Head of caudate nucleus (tissue), 42 donors: ENCODE measurements around the gene DIP2C.
A peak's percentile ranks its signal among the peaks of the same experiment; 100 is the strongest.

Experiments
- DNase-seq, 42 donors: peaks; one replicate each; pipeline versions ENCODE4 v3.0.0 to v3.0.0-alpha.2; 2020 to 2021; ENCODE audit warnings: mixed read lengths in 7 of 42
- intact Hi-C: fragments of 100-400 bp; cut with DNase I; formaldehyde crosslinking; loops from one replicate; pipeline ENCODE4 v1.15.0; 2022

Gene DIP2C

DNA sequence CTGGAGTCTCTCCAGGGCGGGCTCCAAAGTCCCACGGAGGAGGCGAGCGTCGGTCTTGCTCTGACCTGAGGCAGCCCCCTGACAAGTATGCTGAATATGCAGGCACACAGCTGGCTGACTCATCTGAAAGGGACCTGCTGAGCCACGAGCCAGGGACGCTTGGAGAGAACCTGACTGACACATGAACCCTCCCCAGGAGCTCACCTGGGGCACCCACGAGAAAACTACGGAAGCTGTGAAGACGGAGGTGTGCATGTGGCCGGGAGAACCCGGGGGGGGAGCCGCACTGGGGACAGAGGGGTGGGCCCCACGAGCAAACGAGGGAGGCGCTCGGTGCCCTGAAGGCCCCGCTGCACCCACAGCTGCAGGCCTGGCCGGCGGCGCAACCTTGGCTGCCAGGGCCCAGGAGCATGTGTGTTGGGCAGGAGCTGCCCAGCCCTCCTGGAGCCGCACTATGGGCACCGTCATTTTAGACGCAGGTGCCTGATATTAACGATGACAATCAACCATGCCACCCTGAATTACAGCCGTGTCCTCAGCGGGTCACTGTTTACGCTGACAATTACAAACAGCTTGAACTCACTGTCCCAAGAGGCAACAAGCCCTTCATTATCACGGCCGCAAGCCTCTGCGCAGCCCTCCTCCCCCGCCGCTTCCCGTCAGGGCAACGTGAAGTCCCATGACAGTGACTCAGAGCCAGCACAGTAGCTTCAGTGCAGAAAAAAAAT is 64.7 kb downstream of the DIP2C start:
- intact Hi-C loops = no loop called here
- DNase-seq = peak; percentile 85 to 98 (median 93)

DNA sequence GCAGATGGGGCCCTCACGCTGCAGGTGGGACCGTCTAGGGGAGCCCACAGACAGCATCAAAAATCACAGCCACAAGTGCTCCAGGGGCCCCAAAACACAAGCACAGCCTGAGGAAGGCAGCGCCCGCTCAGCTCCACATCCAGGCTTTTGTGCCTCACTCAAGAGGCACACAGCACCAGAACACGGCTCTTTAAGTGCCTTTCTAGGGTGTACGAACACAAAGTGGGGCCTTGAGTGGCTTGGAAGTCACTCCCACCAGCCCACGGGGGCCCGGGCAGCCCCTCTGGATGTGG is 65.2 kb downstream of the DIP2C start:
- intact Hi-C loops = no loop called here
- peak in 3 of 42 donors; percentile 37 to 49 (median 44) for DNase-seq

DNA sequence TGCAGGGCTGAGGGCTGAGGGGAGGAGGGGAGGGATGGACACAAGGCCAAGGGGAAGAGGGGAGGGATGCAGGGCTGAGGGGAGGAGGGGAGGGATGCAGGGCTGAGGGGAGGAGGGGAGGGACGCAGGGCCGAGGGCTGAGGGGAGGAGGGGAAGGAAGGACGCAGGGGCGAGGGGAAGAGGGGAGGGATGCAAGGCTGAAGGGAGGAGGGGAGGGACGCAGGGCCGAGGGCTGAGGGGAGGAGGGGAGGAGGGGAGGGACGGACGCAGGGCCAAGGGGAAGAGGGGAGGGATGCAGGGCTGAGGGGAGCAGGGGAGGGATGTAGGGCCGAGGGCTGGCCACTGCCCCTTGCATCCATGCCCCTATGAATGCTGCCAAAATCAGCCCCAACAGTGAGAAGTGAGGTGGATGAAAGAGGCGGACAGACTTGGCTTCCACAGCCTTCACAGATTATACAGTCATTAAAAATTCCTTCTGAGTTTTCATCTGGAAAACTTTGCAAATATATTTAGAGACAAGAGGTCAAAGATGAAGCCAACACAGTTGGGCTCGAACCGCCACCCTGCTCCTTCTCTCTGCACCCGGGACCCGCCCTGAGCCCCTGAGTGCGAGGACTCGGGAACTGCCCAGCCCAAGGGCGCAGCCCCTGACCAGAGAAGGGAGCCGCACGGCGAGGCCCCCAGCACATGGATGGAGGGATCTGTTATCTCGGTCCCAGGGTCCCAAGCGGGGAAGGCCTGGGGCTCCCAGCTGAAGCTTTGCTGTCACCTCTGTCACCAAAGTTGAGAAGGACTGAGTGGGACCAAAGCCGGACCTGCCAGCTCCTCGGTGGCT is 65.8 kb downstream of the DIP2C start:
- peak in 16 of 42 donors; percentile 8 to 75 (median 42) for DNase-seq
- intact Hi-C loops = no loop called here

DNA sequence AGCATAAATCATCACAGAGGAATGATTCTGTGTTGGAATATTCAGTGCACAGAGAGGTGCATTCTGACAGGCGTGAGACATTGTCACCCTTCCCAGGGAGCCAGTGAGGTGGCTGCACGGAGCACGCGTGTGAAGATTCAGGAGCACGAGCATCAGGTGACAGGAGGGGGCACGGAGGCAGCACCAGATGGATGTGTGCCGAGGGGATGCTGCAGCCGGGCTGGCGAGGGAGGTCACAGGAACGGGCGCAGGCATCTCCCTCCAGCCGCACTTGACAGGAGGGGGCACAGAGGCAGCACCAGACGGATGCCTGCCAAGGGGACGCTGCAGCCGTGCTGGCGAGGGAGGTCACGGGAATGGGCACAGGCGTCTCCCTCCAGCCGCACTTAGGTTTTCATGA is 66.5 kb downstream of the DIP2C start:
- peak in 39 of 42 donors; percentile 54 to 89 (median 76) for DNase-seq
- intact Hi-C loops = no loop called here

DNA sequence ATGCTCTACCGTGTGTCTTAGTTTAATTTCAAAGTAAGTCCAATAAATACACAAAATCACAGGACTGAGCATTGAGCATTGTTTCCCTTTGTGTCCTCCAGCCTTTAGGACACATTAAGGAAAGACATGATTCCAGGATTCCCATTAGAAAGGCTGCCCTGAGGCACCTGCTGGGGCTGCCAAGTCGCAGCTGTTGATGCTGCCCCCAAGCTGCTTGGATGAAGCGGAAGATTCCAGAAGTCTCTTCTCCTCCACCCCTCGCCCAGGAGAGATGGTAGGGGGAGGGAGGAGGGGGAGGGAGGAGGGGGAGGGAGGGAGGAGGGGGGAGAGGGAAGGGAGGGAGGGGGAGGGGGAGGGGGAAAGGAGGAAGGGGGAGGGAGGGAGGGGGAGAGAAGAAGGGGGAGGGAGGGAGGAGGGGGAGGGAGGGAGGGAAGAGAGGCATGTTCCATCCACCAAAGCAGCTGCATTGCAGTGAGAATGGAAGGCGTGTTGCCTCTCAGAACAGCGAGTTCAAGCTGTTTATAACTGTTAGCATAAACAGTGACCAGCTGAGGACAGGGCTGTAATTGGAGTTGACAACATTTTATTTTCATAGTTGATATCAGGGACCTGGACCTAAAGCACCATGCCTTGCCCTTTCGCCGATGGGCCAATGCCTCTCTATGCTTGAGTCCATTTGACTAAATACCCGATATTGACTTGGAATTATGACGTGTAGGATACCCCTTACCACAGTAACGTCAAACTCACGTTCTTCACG is 67.3 kb downstream of the DIP2C start:
- DNase-seq = peak in 23 of 42 donors; percentile 48 to 84 (median 69)
- intact Hi-C loops = no loop called here

DNA sequence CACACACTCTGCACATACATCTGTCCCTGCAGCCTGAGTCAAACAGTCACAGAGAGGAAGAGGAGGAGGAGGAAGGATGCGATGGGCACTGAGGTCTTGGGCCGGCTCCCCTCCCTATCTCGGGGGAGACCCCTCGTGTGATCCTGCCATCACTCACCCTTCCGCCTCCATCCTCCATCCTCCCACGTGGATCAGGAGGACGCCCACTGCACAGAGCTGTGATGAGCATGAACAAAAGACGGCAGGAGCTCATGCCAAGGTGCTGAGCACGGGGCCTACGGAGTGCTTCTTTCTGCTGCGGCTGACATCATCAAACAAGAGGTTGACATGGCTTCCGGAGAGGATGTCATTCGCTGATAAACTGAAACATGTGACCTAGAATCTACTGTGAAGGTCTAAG is 68.0 kb downstream of the DIP2C start:
- intact Hi-C loops = no loop called here
- peak in 30 of 42 donors; percentile 51 to 88 (median 66) for DNase-seq

DNA sequence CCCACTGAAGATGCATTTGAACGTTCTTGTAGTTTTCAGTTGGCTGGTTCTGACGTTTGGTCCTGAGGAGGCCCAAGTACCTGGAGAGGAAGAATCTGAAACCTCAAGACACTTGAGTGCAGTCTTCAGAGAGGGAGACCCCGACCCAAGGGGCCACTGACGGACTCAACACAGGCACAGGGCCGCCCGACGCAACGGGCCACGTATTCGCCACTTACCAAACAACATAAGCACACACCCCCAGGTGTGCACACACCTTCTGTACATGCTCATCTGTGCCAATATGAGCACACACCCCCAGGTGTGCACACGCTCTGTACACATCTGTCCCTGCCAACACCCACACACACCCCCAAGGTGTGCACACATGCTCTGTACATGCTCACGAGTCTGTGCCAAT is 68.5 kb downstream of the DIP2C start:
- DNase-seq = no peak
- intact Hi-C loops = no loop called here

DNA sequence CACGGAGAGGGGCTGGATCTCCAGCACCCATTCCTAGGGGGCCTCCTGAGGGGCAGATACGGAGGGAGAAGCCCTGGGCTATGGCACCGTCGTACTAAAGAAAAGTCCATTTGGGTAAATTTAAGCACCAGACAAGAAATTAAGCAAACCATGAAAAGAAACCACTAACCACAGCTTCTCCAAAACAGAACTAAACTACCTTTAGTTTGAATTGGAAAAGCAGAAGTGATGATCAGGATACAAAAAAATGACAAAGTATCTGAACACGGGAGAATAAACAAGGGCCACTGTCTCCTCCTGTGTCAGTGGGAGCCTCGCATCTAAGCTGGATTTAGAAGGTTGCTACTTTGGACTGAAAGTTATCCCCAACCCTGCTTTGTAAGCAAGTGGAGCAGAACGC is 69.1 kb downstream of the DIP2C start:
- intact Hi-C loops = no loop called here
- no peak for DNase-seq

DNA sequence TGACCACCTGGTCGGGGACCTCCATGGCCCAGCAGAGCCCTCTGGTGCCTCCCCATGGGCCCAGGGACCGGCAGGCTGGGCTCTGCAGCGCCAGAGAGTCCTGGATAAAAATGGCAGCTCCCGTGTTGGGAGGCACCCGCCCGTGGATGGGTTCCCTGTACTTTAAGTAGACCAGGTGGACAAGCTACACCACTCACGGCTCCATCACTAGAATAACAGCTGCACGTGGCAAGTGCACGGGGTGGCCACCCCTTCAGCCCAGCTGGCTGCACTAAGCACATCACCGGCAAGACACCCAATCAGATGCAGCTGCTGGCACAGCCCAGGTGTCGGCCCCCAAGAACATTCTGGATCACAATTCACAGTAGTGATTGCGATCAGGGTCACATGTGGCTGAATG is 69.8 kb downstream of the DIP2C start:
- DNase-seq = peak in 2 of 42 donors; percentile 51 to 56
- intact Hi-C loops = loop anchor here (5.0 kb wide), 1 partner anchor 102 kb away; no protein-coding TSS in a partner anchor

DNA sequence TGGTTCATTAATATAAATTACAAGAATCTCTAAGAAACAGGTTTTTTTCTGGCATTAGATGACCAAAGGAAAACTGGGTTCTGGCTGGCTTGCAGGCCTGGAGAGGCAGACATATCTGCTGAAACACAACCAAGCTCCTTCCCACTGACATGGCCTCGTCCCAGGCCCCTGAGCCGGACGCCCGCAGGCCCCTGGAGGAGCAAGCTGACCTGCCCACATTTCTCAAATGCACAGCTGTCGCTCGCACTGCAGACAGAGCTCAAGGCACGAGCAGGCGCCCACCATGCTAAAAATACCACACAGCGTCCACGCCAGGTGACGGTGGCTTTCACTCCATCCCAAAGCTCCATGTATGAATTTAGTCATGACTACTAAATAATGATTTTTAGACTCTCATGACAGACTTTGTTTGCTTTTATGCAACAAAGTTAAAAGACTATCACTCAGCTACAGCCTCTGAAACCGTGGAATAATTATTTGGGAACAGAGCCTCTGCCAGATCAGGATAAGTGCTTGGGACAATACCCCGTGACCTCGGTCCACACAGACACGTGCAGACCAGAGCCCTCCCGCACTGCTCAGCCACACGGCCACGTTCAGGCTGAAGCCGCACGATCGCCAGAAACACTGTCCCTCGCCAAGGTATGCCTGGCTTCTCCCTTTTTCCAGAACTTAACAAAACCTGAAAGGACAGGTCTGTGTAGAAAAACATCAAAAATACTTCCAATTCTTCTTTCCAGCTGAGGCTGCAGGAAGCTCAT is 71.1 kb downstream of the DIP2C start:
- intact Hi-C loops = loop anchor here (5.0 kb wide), 1 partner anchor 101 kb away; no protein-coding TSS in a partner anchor
- no peak for DNase-seq

DNA sequence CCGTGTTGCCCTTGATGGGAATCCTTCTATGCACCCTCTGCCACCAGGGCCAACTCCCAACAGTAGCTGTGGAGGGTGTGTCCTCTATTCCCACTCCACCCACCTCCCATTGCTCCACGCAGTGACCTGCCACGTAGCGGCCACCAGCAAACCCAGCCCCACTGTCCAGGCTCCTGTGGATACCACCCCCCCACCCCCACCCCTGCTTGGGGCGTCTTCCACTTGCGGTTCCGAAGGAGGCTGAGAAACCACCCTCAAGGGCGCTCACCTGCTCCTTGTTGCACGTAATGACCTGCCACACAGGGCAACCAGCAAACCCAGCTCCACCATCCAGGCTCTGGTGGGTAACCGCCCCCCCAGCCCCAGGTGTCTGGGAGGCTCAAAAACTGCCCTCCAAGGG is 72.0 kb downstream of the DIP2C start:
- intact Hi-C loops = loop anchor here (5.0 kb wide), 1 partner anchor 100 kb away; no protein-coding TSS in a partner anchor
- DNase-seq = no peak

DNA sequence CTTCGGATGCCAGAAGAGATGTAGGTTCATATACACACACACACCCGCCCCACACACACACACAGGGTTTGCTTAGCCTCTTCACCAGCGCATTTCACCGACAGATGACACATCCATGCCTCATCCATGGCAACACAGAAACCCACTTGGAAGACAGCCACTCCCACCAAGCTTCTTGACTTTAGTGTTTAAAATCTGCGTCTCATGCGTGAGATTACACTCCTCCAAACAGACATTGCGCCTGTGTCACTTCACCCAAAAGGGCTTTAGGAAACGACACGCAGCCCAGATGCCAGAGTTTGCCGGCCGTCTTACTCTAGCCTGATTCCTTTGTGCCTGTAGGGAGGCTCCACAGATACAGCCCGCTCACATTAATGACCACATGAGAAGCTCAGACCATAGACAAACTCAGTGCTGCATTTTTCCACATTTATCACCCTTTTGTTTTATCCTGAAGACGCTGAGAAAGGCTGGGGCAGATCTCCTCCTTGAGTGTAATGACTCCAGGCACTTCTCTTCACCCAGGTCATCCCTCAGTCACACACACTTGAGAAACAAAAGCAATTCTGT is 73.8 kb downstream of the DIP2C start:
- intact Hi-C loops = loop anchor here (5.0 kb wide), 1 partner anchor 98 kb away; no protein-coding TSS in a partner anchor
- peak in 17 of 42 donors; percentile 36 to 82 (median 62) for DNase-seq

DNA sequence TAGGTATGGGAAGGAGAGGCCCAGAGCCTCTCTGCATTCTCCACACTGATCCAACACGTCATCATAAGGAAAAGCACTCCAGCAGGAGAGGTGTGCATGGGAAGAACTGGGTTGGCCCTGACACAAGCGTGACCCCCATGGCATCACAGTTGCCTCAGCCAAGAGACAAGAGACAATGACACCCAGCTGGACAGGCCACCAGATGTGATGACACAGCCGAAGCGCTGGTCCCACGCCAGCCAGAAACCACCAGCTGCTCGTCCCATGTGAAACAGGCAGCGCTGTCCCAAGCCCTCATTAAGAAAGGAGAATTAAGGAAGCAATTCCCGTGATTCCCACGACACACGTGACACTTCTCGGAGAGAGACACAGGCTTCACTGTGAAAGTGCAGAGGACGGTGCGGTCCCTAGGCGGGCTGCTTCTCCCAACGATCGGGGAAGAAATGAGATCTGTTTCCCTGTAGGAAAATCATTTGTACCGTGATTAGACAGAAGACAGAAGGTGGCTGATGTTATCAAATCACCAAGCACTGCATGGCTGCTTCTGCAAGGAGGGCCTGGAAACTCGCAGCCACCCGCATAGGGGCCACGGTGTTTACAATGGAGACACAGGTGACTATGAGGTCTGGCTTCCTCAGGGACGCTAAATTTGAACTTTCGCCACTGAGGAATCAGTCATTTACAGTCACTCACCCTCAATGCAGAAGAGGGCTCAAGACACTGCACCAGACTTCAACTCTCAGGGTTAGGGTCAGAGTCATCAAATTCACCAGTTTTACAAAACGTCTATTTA is 74.5 kb downstream of the DIP2C start:
- intact Hi-C loops = loop anchor here (5.0 kb wide), 1 partner anchor 98 kb away; no protein-coding TSS in a partner anchor

DNA sequence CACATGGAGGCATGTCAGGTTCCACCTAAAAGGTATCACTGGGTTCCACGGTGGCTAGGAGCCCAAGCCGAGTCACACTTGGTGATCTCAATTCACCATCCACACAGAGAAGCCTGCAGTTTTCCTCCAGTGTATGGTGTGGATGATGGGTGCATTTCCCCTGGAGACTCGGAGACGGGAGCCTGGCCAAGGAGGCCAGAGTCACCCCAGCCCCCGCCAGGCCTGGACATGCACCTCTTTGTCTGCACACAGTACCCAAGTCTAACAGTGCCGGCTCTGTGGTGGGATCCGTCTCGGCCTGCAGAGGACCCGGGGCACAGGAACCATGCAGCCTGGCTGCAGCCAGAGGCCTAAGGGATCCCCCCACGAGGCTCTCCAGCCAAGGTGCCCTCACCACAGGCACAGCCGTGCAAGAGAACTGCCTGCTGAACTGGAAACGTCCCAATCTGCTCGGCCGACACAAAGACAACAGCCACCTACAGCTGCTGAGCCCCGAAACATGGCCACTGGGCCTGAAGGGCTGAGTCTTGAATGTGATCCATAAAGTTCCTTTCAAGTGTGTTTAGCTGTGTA is 75.2 kb downstream of the DIP2C start:
- intact Hi-C loops = no loop called here
- peak in 35 of 42 donors; percentile 39 to 87 (median 65) for DNase-seq

More for the DNA sequence above, 74.5 kb downstream of the DIP2C start:
- peak; percentile 77 to 97 (median 93) for DNase-seq

DNA sequence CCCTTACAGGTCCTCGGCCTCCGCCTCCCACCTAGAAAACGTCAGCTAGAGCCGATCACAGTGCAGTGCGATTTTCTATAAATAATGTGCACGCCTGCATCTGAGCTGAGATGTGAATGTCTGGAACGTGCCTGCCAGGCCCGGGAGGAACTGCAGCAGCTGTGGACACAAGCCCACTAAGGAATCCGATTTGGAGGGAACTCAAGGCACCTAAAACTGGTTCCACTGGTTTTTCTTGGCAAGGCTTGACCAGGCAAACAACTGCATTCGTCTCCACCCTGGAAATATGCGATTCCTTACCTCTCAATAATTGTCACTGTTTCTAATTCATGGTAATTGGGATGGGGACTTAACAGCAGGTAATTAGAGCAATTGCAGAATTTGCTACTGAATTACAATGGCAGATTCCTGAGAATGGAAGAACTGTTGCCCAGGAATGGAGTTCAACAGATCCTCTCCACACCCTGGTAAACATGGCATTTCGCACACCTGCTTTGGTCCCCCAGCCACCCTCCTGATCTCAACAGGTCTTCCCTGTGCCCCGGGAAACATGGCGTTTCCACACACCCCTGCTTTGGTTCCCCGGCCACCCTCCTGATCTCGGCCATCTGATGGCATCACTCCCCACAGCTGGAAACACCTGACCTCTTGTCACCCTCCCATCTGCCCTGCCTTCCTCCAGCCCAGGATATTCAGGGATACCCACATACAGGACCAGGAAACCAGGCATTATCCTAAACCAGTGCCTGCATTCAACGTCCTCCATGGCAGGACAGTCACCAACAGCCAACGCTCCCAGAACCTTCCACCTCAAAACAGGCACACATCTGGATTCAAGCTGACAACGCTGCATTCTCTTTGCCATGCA is 76.0 kb downstream of the DIP2C start:
- DNase-seq = peak in 1 of 42 donors; percentile 30
- intact Hi-C loops = no loop called here

DNA sequence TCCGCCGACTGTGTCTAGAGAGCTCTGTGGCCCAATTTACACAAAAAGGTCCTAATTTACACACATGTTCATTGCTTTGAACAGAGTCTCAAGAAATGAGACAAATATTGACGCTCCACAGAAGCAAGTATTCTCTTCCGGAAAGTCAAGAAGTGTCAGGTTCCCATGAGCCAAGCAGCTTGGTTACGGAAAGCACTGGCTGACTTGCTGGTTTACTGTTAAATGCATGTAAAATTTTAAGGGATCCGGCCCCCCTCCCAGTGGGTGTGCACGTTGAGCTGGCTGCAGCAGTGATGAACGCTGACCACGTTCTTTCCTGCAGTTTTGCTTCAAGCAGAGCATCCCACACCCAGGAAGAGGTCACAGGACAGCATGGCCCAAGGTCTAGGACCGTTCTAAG is 76.8 kb downstream of the DIP2C start:
- intact Hi-C loops = no loop called here
- peak in 2 of 42 donors; percentile 5 to 32 for DNase-seq
